GM12801 (cell line): ENCODE data around the gene JAM3.

ENCODE experiments used
- CTCF ChIP-seq: IDR thresholded peaks from one replicate; pipeline ENCODE4 v1.5.1; 2011; ENCODE audit warnings: control low read depth; ENCODE audit not compliant: insufficient read length; ENCODE audit errors: extremely low read depth

JAM3 gene

DNA sequence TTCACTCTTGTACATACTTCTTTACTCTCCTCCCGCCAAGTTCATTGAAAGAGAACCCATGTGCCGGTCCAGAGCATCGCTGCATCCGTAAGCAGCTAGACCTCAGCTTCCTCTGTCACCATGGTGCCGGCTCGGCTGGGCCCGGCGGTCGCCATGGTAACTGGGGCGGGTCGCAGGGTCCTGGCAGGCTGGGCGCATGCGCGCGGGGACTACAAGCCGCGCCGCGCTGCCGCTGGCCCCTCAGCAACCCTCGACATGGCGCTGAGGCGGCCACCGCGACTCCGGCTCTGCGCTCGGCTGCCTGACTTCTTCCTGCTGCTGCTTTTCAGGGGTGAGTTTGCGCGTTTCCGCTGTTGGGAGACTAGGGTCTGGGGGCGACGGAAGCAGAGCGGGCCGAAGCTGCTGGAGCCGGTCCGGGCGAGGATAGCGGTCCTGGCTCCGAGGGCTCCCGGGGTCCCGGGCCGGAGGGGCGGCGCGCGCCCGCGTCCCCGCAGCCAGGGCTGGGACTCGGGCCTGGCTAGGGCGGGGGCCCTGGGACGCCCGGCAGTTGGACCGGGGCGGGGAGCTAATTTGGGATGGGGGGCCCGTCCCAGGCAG, at the start of gene JAM3:
JAM3 (plus strand) TSS at position 244 of the 597 bp plus-strand sequence; CDS start at position 256, 12 bp downstream.
- no peak for TF ChIP-seq CTCF

GRCh38 chr11:134019500-134019899, 49.4 kb upstream of the JAM3 start:
- no peak for TF ChIP-seq CTCF

GRCh38 chr11:134020598-134020997, 48.3 kb upstream of the JAM3 start:
- TF ChIP-seq CTCF: no peak

- no peak for TF ChIP-seq CTCF
These were observed 47.5 kb upstream of the JAM3 start for GRCh38 chr11:134021326-134021725.

GRCh38 chr11:134022748-134023147, 46.1 kb upstream of the JAM3 start:
- TF ChIP-seq CTCF: no peak

DNA sequence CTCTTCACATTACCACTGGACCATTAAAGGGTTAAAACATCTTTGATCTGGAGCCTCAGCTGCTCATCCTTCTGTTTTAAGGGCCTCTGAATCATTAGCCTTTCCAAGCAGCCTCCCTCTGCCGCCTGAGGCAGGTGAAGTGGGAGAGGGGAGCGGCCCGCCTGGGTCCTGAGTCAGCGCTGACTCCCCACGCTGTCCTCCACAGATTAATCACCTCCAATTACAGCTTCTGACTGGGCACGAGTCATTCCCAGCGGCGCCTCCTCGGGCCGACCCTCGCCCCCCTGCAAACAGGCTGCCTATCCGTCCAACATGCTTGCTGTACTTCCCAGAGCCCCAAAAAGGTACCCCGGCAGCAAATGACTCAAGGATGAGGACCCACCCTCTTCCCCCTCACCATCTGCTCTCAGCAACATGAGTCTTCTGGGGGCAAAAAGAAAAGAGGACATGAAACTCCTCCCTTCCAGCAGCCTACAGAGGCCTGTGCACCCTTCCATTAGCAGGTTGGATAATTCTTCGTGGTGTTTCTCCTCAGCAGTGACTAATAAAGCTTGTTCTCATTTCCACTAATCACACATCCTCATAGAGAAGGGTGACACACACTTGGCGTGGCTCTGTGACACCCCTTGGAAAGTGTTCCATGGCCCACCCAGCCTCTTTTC, 44.3 kb upstream of the JAM3 start:
- TF ChIP-seq CTCF: no peak

DNA sequence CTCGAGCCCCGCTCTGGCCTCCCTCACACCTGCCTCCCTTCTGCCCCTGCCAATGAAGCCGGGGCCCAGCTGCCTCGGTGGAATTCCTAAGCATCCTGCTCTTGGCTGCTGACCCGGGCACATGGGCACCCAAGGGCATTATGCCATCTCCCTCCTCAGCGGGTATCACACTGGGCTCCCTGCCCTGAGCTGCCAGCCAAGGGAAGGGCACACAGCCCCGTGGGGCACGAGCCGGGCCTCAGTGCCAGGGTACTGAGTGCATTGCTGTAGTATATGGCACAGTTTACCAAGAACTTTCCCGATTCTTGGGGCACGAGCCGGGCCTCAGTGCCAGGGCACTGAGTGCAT, 43.8 kb upstream of the JAM3 start:
- no peak for TF ChIP-seq CTCF
